ENCODE results near the gene DAAM2. TPM values are rescaled to one million over a fixed set of nuclear protein-coding genes. Genes with fewer than 3 reads are reported as not detected.

Gene DAAM2
- total RNA-seq, 2 experiments from 2014 or later, result 0.09 to 1.1 TPM

DNA sequence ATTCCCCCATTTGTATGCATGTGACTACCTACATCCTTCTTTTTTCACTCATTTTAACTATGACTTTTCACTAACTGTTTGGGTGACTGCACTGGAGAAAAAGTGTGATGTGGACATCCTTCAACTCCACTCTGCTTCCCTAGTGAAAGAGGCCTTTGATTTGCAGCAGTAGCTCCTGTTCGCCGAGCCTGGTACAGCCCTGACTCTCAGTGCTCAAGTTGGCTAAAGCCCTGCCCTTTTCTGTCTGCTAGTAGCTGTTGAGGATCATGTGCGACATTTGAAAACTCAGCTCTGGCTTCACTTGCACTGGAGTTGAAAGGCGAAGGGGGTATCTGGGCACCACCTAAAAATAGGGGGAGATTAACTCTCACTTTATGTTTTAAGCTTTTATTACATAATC, 42.1 kb downstream of the DAAM2 start:
- Histone ChIP-seq H3K4me1 (ENCODE audit: insufficient read depth, low read length, poor library complexity, severe bottlenecking) (no peaks in the 10 kb centered on the region), H3K9me3 (ENCODE audit: low read length) (no peaks in the 10 kb centered on the region), H3K9me2 (ENCODE audit: insufficient read depth, low read length) (no peaks in the 10 kb centered on the region), H3K36me3 (ENCODE audit: insufficient read depth, low read length) (no peaks in the 10 kb centered on the region), H3K4me2 (ENCODE audit: low read length) (no peak overlapping the region), H3K27ac (ENCODE audit: low read depth, low read length, poor library complexity, severe bottlenecking) (no peak overlapping the region), H3K4me3 (ENCODE audit: low read depth, low read length, poor library complexity, severe bottlenecking) (no peak overlapping the region), H3K79me2 (ENCODE audit: insufficient read depth, low read depth, low read length) (no peaks in the 10 kb centered on the region), H4K20me1 (ENCODE audit: insufficient read depth, low read length) (no peaks in the 10 kb centered on the region), H2AFZ (ENCODE audit: low read length) (no peak overlapping the region)
- POLR2A ChIA-PET, result interaction anchor here (0.6 to 1.1 kb wide), 3 partner anchors 16 to 32 kb away, joined by 3 to 5 read pairs (median 3); no protein-coding TSS in a partner anchor
- BruUV-seq (replicated peaks), result no TSS peak
- TF ChIP-seq EZH2phosphoT487 (IDR thresholded peaks at IDR 0.05; ENCODE audit: borderline replicate concordance, low read depth, low read length), result no peak
- TF ChIP-seq, protein P1, sequence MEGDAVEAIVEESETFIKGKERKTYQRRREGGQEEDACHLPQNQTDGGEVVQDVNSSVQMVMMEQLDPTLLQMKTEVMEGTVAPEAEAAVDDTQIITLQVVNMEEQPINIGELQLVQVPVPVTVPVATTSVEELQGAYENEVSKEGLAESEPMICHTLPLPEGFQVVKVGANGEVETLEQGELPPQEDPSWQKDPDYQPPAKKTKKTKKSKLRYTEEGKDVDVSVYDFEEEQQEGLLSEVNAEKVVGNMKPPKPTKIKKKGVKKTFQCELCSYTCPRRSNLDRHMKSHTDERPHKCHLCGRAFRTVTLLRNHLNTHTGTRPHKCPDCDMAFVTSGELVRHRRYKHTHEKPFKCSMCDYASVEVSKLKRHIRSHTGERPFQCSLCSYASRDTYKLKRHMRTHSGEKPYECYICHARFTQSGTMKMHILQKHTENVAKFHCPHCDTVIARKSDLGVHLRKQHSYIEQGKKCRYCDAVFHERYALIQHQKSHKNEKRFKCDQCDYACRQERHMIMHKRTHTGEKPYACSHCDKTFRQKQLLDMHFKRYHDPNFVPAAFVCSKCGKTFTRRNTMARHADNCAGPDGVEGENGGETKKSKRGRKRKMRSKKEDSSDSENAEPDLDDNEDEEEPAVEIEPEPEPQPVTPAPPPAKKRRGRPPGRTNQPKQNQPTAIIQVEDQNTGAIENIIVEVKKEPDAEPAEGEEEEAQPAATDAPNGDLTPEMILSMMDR (conservative IDR thresholded peaks at IDR 0.05; ENCODE audit: low read length), result no peak
- intact Hi-C loops (cut with micrococcal nuclease; ENCODE audit: unreplicated experiment), result no loop called here
- CTCF ChIA-PET (ENCODE audit: unreplicated experiment), result interaction anchor here (1.1 kb wide), 1 partner anchor 9 kb away, joined by 3 read pairs; no protein-coding TSS in a partner anchor
- no peak for DNase-seq (ENCODE audit: low spot score)

DNA sequence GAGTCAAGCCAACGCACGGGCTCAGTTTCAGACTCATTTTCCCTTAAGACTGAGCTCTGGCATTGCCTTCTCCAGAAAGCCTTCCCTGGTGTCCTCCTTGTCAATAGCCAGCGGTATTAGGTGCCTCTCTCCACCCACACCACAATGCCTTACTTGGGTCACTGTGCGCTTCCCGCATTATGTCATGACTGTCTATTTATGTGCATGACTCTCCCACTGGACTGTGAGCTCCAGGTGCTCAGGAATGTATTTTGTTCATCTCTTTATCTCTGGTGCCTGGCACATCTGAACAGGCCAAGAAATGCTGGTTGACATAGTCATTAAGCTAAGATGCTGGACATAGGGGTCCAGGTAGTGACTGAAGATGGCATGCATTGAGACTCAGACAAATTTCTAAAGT, 42.7 kb downstream of the DAAM2 start:
- Histone ChIP-seq H3K4me1 (ENCODE audit: insufficient read depth, low read length, poor library complexity, severe bottlenecking) (no peaks in the 10 kb centered on the region), H3K4me3 (ENCODE audit: low read depth, low read length, poor library complexity, severe bottlenecking) (no peak overlapping the region), H4K20me1 (ENCODE audit: insufficient read depth, low read length) (no peaks in the 10 kb centered on the region), H3K36me3 (ENCODE audit: insufficient read depth, low read length) (no peaks in the 10 kb centered on the region), H3K4me2 (ENCODE audit: low read length) (no peak overlapping the region), H3K9me3 (ENCODE audit: low read length) (no peaks in the 10 kb centered on the region), H3K27ac (ENCODE audit: low read depth, low read length, poor library complexity, severe bottlenecking) (no peak overlapping the region), H3K79me2 (ENCODE audit: insufficient read depth, low read depth, low read length) (no peaks in the 10 kb centered on the region), H3K9me2 (ENCODE audit: insufficient read depth, low read length) (no peaks in the 10 kb centered on the region), H2AFZ (ENCODE audit: low read length) (no peak overlapping the region)
- BruUV-seq (replicated peaks), result no TSS peak
- ChIA-PET POLR2A (interaction anchor here (0.9 to 1.1 kb wide), 2 partner anchors 16 to 21 kb away, joined by 3 to 5 read pairs; no protein-coding TSS in a partner anchor), CTCF (ENCODE audit: unreplicated experiment) (interaction anchor here (1.1 kb wide), 1 partner anchor 9 kb away, joined by 3 read pairs; no protein-coding TSS in a partner anchor)
- intact Hi-C loops (cut with micrococcal nuclease; ENCODE audit: unreplicated experiment), result no loop called here
- no peak for TF ChIP-seq EZH2phosphoT487 (IDR thresholded peaks at IDR 0.05; ENCODE audit: borderline replicate concordance, low read depth, low read length)
- TF ChIP-seq, protein P1 (conservative IDR thresholded peaks at IDR 0.05; ENCODE audit: low read length), result no peak
- DNase-seq (ENCODE audit: low spot score), result no peak

DNA sequence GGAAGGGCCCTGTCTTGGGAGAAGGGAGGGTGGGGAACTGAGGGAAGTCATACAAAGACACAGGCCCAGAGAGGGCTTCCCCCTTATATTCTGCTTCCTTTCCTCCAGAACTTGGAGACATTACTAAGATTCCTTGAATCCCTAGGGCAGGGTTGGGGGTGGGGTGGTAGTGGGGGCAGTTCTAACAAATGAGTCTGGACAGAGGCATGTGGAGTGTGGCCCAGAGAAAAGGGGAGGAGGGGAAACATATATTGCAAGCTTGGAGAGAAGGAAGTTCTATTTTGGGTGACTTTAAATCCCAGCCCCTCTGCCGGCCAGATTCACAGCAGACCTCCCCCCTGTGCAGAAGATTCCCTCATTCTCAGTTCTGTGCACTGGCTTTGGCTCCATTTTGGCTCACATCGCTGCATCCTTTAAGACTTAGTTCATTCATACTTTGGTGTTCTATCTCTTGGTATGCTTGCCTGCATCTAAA, 43.7 kb downstream of the DAAM2 start:
- Histone ChIP-seq H2AFZ (ENCODE audit: low read length) (no peak overlapping the region), H4K20me1 (ENCODE audit: insufficient read depth, low read length) (no peaks in the 10 kb centered on the region), H3K9me3 (ENCODE audit: low read length) (no peaks in the 10 kb centered on the region), H3K9me2 (ENCODE audit: insufficient read depth, low read length) (no peaks in the 10 kb centered on the region), H3K4me3 (ENCODE audit: low read depth, low read length, poor library complexity, severe bottlenecking) (no peak overlapping the region), H3K4me2 (ENCODE audit: low read length) (no peak overlapping the region), H3K36me3 (ENCODE audit: insufficient read depth, low read length) (no peaks in the 10 kb centered on the region), H3K4me1 (ENCODE audit: insufficient read depth, low read length, poor library complexity, severe bottlenecking) (peaks cover 2% of the 10 kb centered on the region), H3K27ac (ENCODE audit: low read depth, low read length, poor library complexity, severe bottlenecking) (no peak overlapping the region), H3K79me2 (ENCODE audit: insufficient read depth, low read depth, low read length) (no peaks in the 10 kb centered on the region)
- intact Hi-C loops (cut with micrococcal nuclease; ENCODE audit: unreplicated experiment), result no loop called here
- no peak for DNase-seq (ENCODE audit: low spot score)
- CTCF ChIA-PET (ENCODE audit: unreplicated experiment), result no interaction called here
- no TSS peak for BruUV-seq (replicated peaks)
- TF ChIP-seq, protein P1 (conservative IDR thresholded peaks at IDR 0.05; ENCODE audit: low read length), result no peak
- no peak for TF ChIP-seq EZH2phosphoT487 (IDR thresholded peaks at IDR 0.05; ENCODE audit: borderline replicate concordance, low read depth, low read length)
- POLR2A ChIA-PET, result interaction anchor here (0.9 kb wide), 1 partner anchor 15 kb away, joined by 3 read pairs; no protein-coding TSS in a partner anchor

Measured in OCI-LY7 (cell line).